HEK293 (cell line): ENCODE data around the gene FOLR2.

Experiments used
- CTCF ChIA-PET: fragments of 350-600 bp; formaldehyde crosslinking; extraction: SDS; loops from one replicate; lab custom pipeline; 2021; ENCODE audit warnings: antibody characterized with exemption; lab: Yijun Ruan, JAX
- POLR2A ChIA-PET: fragments of 300-600 bp; formaldehyde crosslinking; extraction: SDS; loops from one replicate; lab custom pipeline; 2020; ENCODE audit warnings: antibody characterized with exemption, inconsistent platforms; lab: Yijun Ruan, JAX
- H3K27ac ChIP-seq: fragments of 200-500 bp; sonication (Bioruptor generic); 2 replicates; pipeline ENCODE4 v1.5.1; 2014; ENCODE audit warnings: low read depth, low read length, control low read depth, inconsistent platforms; ENCODE audit errors: extremely low read depth
- H3K36me3 ChIP-seq, 2 experiments: fragments of 200-500 bp in 1 of 2; sonication (Bioruptor generic) in 1 of 2; 1 replicate in 1 of 2; 2 replicates in 1 of 2; pipeline ENCODE4 v1.5.1; 2014 to 2017; ENCODE audit warnings: inconsistent platforms in 2 of 2, low read length in 2 of 2; ENCODE audit not compliant: control insufficient read depth in 2 of 2, insufficient read depth in 1 of 2
- H3K4me1 ChIP-seq: fragments of 200-500 bp; sonication (Bioruptor generic); 2 replicates; pipeline ENCODE4 v1.5.1; 2014; ENCODE audit warnings: mild to moderate bottlenecking, low read length, inconsistent platforms; ENCODE audit not compliant: control insufficient read depth, insufficient read depth
- H3K4me3 ChIP-seq: 2 replicates; pipeline ENCODE4 v1.5.1; 2011; ENCODE audit warnings: low read depth, mild to moderate bottlenecking, control low read depth, low read length, moderate library complexity
- H3K9me3 ChIP-seq: fragments of 200-500 bp; sonication (Bioruptor generic); 2 replicates; pipeline ENCODE4 v1.5.1; 2014; ENCODE audit warnings: low read depth, low read length, inconsistent platforms; ENCODE audit not compliant: control insufficient read depth, insufficient read depth
- GLIS1 ChIP-seq: fragments of 450-650 bp; formaldehyde crosslinking; IDR thresholded peaks from 2 replicates; pipeline ENCODE4 v1.5.1; 2016; ENCODE audit warnings: missing biosample characterization, missing genetic modification characterization
- KLF1 ChIP-seq: fragments of 450-650 bp; formaldehyde crosslinking; IDR thresholded peaks from 2 replicates; pipeline ENCODE4 v1.5.1; 2016; ENCODE audit warnings: missing biosample characterization, missing genetic modification characterization
- KLF16 ChIP-seq: fragments of 450-650 bp; formaldehyde crosslinking; IDR thresholded peaks from 2 replicates; pipeline ENCODE4 v1.5.1; 2017; ENCODE audit warnings: missing biosample characterization, missing genetic modification characterization
- KLF7 ChIP-seq: fragments of 450-650 bp; formaldehyde crosslinking; IDR thresholded peaks from 2 replicates; pipeline ENCODE4 v1.5.1; 2016; ENCODE audit warnings: missing biosample characterization, missing genetic modification characterization, borderline replicate concordance
- KLF9 ChIP-seq: fragments of 450-650 bp; formaldehyde crosslinking; IDR thresholded peaks from 2 replicates; pipeline ENCODE4 v1.5.1; 2016; ENCODE audit warnings: missing biosample characterization, missing genetic modification characterization, low read depth
- PATZ1 ChIP-seq: fragments of 450-650 bp; formaldehyde crosslinking; IDR thresholded peaks from 2 replicates; pipeline ENCODE4 v1.5.1; 2016; ENCODE audit warnings: missing biosample characterization, missing genetic modification characterization
- SP3 ChIP-seq: fragments of 450-650 bp; formaldehyde crosslinking; IDR thresholded peaks from 2 replicates; pipeline ENCODE4 v1.5.1; 2016; ENCODE audit warnings: missing biosample characterization, missing genetic modification characterization
- YY1 ChIP-seq: fragments of 450-650 bp; formaldehyde crosslinking; IDR thresholded peaks from 2 replicates; pipeline ENCODE4 v1.5.1; 2018; ENCODE audit warnings: missing biosample characterization, missing genetic modification characterization
- ZBTB26 ChIP-seq: fragments of 450-650 bp; formaldehyde crosslinking; optimal IDR thresholded peaks from 2 replicates; pipeline ENCODE3; 2016; ENCODE audit warnings: missing biosample characterization, mild to moderate bottlenecking, missing genetic modification characterization
- ZBTB49 ChIP-seq: fragments of 450-650 bp; formaldehyde crosslinking; IDR thresholded peaks from 2 replicates; pipeline ENCODE4 v1.5.1; 2016; ENCODE audit warnings: missing biosample characterization, missing genetic modification characterization, low read depth
- ZBTB8A ChIP-seq: fragments of 450-650 bp; formaldehyde crosslinking; IDR thresholded peaks from 2 replicates; pipeline ENCODE4 v1.5.1; 2016; ENCODE audit warnings: missing biosample characterization, missing genetic modification characterization
- ZIC2 ChIP-seq: fragments of 450-650 bp; formaldehyde crosslinking; IDR thresholded peaks from 2 replicates; pipeline ENCODE4 v1.5.1; 2016; ENCODE audit warnings: missing biosample characterization, missing genetic modification characterization
- ZNF114 ChIP-seq: fragments of 450-650 bp; formaldehyde crosslinking; IDR thresholded peaks from 2 replicates; pipeline ENCODE4 v1.5.0; 2017; ENCODE audit warnings: missing biosample characterization, missing genetic modification characterization
- ZNF157 ChIP-seq: fragments of 450-650 bp; formaldehyde crosslinking; IDR thresholded peaks from 2 replicates; pipeline ENCODE4 v1.5.1; 2016; ENCODE audit warnings: missing biosample characterization, missing genetic modification characterization
- ZNF2 ChIP-seq: fragments of 450-650 bp; formaldehyde crosslinking; IDR thresholded peaks from 2 replicates; pipeline ENCODE4 v1.5.1; 2016; ENCODE audit warnings: missing biosample characterization, missing genetic modification characterization
- ZNF292 ChIP-seq: fragments of 450-650 bp; formaldehyde crosslinking; IDR thresholded peaks from 2 replicates; pipeline ENCODE4 v1.5.1; 2016; ENCODE audit warnings: low read depth, missing biosample characterization, missing genetic modification characterization, borderline replicate concordance
- ZNF335 ChIP-seq: fragments of 450-650 bp; formaldehyde crosslinking; conservative IDR thresholded peaks from 2 replicates; pipeline ENCODE4 v1.5.1; 2016; ENCODE audit warnings: missing biosample characterization, missing genetic modification characterization
- ZNF398 ChIP-seq: fragments of 450-650 bp; formaldehyde crosslinking; IDR thresholded peaks from 2 replicates; pipeline ENCODE4 v1.5.1; 2017; ENCODE audit warnings: missing biosample characterization, missing genetic modification characterization
- ZNF48 ChIP-seq: fragments of 450-650 bp; formaldehyde crosslinking; IDR thresholded peaks from 2 replicates; pipeline ENCODE4 v1.5.1; 2016; ENCODE audit warnings: missing biosample characterization, missing genetic modification characterization
- ZNF624 ChIP-seq: fragments of 450-650 bp; formaldehyde crosslinking; IDR thresholded peaks from 2 replicates; pipeline ENCODE4 v1.5.1; 2017; ENCODE audit warnings: missing biosample characterization, missing genetic modification characterization
- ZNF658 ChIP-seq: fragments of 450-650 bp; formaldehyde crosslinking; IDR thresholded peaks from 2 replicates; pipeline ENCODE4; 2016; ENCODE audit warnings: missing biosample characterization, missing genetic modification characterization
- ZNF768 ChIP-seq: fragments of 450-650 bp; formaldehyde crosslinking; IDR thresholded peaks from 2 replicates; pipeline ENCODE4 v1.5.1; 2018; ENCODE audit warnings: missing biosample characterization, mild to moderate bottlenecking, missing genetic modification characterization
- ZSCAN4 ChIP-seq: fragments of 450-650 bp; formaldehyde crosslinking; IDR thresholded peaks from 2 replicates; pipeline ENCODE4 v1.5.1; 2017; ENCODE audit warnings: missing biosample characterization, missing genetic modification characterization
- ZXDB ChIP-seq: fragments of 450-650 bp; formaldehyde crosslinking; IDR thresholded peaks from 2 replicates; pipeline ENCODE4 v1.5.1; 2016; ENCODE audit warnings: missing biosample characterization, missing genetic modification characterization

The FOLR2 gene

GRCh38 chr11:72223615-72224563, 7.3 kb downstream of the FOLR2 start (continued):
- TF ChIP-seq ZNF398 (peak; percentile 88), ZNF48 (tag by site-specific recombination) (no peak), ZNF658 (tag by site-specific recombination) (no peak), ZNF114 (tag by site-specific recombination) (no peak), ZNF768 (tag by site-specific recombination) (no peak), GLIS1 (tag by site-specific recombination) (peak; percentile 60), ZBTB26 (tag by site-specific recombination) (peak; percentile 80), ZIC2 (tag by site-specific recombination) (peak; percentile 50), YY1 (tag by site-specific recombination) (0 out of 2 replicates have a peak, but pooled peaks have one; percentile 36), KLF1 (tag by site-specific recombination) (0 out of 2 replicates have a peak, but pooled peaks have one; percentile 13), ZSCAN4 (tag by site-specific recombination) (no peak), ZNF624 (tag by site-specific recombination) (no peak), SP3 (peak; percentile 60), KLF9 (peak; percentile 18; the same call in 1 of the 2 replicates), ZNF2 (no peak), ZNF335 (tag by site-specific recombination) (peak; percentile 26), KLF16 (tag by site-specific recombination) (peak; percentile 38; the same call in 1 of the 2 replicates), PATZ1 (tag by site-specific recombination) (peak; percentile 56)

GRCh38 chr11:72224564-72225410, 8.2 kb downstream of the FOLR2 start, which contains the start of gene INPPL1:
Gene INPPL1, plus strand, starts transcription at chr11:72224767. Its CDS starts 218 bp downstream, at chr11:72224985.
- Histone ChIP-seq H3K9me3 (no peaks in the 10 kb centered on the region), H3K36me3 (peaks cover 0 to 38% of the 10 kb centered on the region in 2 experiments; a peak in 1 of 3 replicates), H3K4me1 (peaks cover 3% of the 10 kb centered on the region; the same call in 1 of the 2 replicates), H3K27ac (peak within 1 kb of the TSS; percentile 92), H3K4me3 (peak within 1 kb of the TSS; percentile 75)
- ChIA-PET CTCF (interaction anchor here (0.6 to 4.7 kb wide), 8 partner anchors 13 to 261 kb away, joined by 3 to 26 read pairs (median 5); no protein-coding TSS in a partner anchor), POLR2A (interaction anchor here (4.2 kb wide), 1 partner anchor 13 kb away, joined by 42 read pairs; no protein-coding TSS in a partner anchor)
- TF ChIP-seq ZBTB26 (tag by site-specific recombination) (peak; percentile 43), ZBTB49 (no peak), ZXDB (tag by site-specific recombination) (0 out of 2 replicates have a peak, but pooled peaks have one; percentile 16), ZNF157 (tag by site-specific recombination) (no peak), KLF7 (no peak), ZNF292 (no peak), ZBTB8A (0 out of 2 replicates have a peak, but pooled peaks have one; percentile 4)
